GM19467 (cell line): Measurements from ENCODE around the gene SLC38A9.
"Not testable (repeated sequence)": the region's sequence is repeated elsewhere in the genome, so short reads cannot be mapped to it uniquely, and the experiment has no call there.

Experiments used
- ATAC-seq: cut with Tn5 transposase; IDR thresholded peaks from one replicate; pipeline ENCODE4 v1.9.1; 2021; ENCODE audit warnings: mild to moderate bottlenecking, moderate library complexity; ENCODE audit not compliant: unreplicated experiment

Gene SLC38A9

GRCh38 chr5:55712023-55712859 lies at the start of gene SLC38A9:
Gene SLC38A9 (minus strand): TSS chr5:55712324. CDS start chr5:55697958, 14,366 bp downstream.
- peak; percentile 99 for ATAC-seq

DNA sequence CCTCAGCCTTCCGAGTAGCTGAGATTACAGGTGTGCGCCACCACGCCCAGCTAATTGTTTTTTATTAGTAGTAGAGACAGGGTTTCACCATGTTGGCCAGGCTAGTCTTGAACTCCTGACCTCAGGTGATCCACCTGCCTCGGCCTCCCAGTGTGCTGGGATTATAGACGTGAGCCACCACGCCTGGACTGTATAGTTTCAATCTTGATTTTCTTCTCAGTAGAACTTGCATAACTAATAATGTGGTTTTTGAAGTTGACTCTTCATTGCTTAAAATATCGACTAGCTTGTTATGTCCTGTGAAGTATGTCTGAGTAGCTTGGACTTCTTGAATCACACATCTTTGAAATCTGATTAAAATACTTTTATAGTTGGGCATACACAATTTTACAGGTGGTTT lies 49.6 kb upstream of the SLC38A9 start:
- ATAC-seq: not testable (repeated sequence)

- ATAC-seq: no peak
These were observed 46.6 kb upstream of the SLC38A9 start for GRCh38 chr5:55758714-55759113.

DNA sequence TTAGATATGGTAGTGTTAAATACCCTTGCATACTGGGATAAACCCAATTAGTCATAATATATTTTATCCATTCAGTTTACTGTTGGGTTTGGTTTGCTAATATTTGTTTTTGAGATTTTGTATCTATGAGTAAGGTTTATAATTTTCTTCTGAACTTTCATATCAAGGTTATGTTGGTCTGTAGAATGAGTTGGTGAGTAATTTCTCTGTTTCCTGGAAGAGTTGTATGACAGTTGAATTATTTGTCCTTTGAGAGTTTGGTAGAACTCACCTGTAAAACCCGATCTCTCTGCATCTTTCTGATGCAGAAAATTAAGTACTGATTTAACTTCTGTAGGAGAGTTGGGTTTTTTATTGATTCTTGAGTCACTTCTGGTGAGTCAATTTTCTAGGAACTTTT lies 46.1 kb upstream of the SLC38A9 start:
- ATAC-seq: no peak

DNA sequence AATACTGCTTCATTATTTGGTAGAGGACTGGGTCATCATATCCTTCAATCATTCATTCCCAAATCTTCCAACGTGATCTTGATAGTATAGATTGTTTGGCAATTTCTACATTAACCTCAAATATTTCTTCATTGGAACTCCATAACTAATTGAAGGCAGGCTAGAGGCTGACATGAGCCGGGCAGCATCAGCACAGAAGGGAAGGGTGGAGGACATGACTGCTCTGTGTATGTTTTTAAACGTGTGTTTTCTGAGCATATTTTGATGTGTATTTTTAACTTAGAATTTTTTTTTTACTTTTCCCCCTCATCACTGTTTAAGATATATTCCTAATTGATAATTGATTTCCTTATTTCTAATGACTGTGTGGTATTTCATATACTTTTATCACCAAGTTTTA lies 38.4 kb upstream of the SLC38A9 start:
- ATAC-seq: no peak

GRCh38 chr5:55750063-55750462 lies 37.9 kb upstream of the SLC38A9 start:
- no peak for ATAC-seq

DNA sequence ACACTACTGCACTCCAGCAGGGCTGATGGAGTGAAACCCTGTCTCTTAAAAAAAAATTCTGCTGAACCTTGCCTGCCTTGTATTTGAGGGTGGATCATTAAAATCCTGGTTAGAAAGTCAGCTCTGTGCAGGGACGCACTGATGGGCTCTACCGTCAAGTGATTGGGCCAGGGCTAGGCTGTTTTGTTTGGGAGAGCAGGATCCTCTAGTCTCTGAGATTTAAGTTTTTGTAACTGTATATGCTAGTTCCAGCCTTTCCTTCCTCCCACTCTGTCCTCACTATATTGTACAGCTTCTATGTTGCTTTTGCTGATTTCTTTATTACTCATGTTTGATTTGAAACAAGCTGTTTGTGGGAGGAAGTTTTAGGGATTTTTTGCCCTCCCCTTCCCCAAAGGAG lies 37.3 kb upstream of the SLC38A9 start:
- no peak for ATAC-seq

DNA sequence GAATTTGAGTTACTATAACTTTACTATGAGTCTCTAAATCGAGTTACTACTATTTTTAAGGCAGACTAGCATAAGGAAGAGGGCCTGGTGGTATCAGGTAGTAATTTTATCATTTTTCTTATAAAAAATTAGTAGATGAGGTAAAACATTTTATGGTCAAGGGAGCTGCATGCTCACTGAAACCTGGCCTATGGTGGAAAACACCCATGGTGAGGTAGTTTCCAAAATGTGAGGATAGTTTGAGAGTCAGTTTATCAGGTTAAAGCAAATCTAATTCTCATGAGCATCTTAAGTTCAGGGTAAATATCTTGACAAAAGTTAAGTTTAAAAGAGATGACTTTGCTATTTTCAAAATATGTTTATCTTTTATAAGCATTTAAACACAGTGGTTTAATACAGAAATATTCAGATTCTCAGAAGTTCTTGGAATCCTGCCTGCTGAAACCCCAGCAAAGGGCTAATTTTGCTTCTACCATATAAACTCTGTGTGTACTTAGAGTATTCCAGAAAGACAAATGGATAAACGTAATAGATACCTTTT lies 35.7 kb upstream of the SLC38A9 start:
- no peak for ATAC-seq

DNA sequence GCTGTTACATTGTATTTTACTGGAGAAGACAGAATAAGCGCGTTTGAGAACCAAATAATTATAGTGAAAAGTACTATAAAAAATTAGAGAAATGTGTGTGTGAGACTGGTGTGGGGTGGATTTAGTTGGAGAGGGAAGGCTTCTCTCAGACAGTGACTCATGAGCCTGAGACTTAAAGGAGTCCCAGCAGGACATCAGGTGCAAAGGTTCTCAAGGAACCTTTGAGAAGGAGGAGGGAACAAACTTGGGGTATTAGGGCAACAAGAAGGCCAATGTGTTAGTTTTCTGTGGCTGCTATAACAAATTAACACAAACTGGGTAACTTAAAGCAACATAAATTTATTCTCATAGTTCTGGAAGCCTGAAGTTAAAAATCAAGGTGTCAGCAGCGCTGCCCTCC lies 30.7 kb upstream of the SLC38A9 start:
- ATAC-seq: no peak

DNA sequence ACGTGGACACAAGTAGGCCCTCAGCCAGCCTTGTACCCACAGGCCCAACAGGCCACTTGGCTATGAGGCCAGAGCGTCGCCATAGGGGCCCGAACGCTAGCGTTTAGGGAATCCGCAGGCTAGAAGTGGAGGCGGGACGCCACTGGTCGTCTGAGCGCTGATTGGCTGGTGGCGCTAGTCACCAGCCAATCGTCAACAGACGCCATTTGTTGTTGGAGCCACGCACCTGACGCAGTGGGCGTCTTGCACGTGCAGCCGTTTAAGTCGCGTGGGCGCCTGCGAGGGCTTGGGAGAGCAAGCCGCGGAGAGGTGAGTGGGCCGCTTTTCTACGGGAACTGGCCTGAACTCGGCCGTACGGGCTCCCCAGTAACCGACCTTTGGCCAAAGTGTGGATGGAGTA lies 25.7 kb upstream of the SLC38A9 start, which contains the start of gene DDX4:
Gene DDX4, plus strand, starts transcription at position 269 of the 400 bp plus-strand sequence. CDS start 903 bp downstream, outside the sequence.
- no peak for ATAC-seq

DNA sequence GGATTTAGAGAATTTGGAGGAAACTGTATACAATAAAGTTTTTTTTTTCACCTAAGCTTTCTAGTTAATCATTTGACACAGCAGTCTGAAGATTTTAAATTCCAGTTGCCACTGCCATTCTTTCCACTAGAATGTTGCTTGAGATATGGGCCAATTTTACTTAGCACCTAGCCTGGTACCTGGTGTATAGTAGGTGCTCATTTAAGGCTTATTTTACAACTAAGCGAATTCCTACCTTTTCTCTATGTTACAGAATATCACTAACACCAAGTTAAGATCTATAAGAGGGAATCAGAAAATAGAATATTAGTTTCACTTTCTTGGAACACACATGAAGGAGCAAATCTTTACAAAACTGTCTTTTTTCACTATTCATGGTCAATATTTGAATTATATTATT lies 22.5 kb upstream of the SLC38A9 start:
- no peak for ATAC-seq

DNA sequence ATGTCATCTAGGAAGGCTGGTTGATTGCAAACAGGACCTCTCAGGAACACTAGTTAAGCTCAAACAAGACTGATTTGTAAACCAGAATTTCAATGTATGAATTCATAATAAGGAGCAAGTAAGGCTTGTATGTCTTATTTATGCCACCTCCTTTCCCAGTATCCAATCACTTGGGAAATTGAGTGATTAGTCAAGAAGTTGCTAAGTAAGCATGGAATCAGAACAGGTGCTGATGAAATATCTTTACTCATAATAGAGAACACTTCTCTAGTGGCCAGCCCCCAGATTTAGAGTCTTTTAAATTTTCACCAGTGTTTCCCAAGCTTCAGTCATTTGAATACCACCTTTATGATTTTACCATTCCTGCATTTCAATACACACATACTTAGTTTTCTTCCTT lies 20.5 kb upstream of the SLC38A9 start:
- no peak for ATAC-seq

DNA sequence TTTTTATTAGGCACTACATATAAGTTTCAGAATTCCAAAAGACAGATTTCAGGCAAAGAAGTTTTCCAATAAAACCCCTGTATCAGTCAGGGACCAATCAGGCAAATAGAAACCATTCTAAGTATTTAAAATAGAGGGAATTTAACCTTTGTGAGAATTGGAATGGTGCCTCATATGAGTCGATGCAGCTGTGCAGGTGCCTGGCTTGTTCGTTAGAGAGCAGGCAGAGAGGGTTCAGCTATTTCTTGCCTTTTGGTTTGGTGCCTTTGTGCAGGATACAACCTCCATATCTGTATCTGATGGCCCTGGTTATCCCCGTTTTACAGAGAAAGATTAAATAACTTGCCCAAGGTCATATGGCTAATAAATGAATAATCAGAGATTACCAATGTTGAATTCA lies 19.7 kb upstream of the SLC38A9 start:
- ATAC-seq: no peak

DNA sequence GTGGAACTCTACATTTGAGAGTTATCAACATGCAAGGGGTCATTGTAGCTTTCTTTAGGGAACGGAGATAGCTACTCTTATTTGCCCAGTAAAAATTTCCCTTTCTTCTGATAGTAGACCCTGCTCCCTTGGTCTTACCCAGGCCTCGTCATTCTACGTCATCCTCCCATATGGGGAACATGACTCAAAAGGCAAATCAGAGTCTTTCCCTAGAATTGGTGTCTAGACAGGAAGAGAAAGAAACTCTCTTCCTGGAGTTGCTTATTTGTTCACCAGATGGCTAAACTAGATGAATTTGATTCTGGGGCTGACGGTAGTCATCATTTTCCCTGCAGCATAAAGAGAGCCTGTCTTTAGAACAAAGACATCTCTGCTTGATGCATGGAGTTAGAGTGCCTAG lies 12.2 kb upstream of the SLC38A9 start:
- ATAC-seq: no peak

DNA sequence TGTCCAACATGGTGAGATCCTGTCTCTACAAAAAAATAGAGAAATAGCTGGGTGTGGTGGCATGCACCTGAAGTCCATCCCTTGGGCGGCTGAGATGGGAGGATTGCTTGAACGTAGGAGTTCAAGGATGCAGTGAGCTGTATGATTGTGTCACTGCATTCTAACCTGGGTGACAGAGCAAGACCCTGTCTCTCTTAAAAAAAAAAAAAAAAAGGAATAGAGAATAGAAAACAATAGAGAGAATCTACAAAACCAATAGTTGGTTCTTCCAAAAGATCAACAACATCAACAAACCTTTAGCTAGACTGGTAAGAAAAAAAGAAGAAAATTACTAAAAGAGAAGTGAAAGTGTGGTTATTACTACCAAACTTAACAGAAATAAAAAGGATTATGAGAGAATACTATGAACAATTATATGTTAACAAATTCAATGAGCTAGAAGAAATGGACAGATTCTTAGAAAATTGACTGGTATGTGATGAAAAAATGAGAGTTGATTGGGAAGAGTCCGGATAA lies 8.1 kb upstream of the SLC38A9 start:
- no peak for ATAC-seq

- ATAC-seq: not testable (repeated sequence)
These were observed 6.9 kb upstream of the SLC38A9 start for GRCh38 chr5:55719026-55719425.

GRCh38 chr5:55715519-55716078 lies 3.5 kb upstream of the SLC38A9 start:
- no peak for ATAC-seq

DNA sequence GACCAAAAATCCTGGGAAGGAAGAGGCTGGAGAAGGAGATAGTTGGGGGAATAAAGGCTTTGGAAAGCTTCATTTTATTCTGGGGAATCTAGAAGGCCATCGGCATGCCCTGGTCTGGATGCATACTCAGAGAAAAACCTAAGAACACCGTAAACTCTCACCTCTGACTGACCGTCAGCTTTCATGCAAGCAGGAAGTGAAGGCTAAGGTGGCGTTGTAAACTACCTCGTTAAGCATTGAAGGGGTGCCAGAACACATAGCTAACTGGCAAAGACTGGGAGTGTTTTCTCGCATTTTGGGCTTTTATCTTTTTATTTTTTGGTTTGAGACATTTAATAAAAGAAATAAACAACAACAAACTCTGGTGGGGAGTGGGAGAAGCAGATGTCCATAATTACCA lies 2.6 kb upstream of the SLC38A9 start:
- ATAC-seq: no peak

DNA sequence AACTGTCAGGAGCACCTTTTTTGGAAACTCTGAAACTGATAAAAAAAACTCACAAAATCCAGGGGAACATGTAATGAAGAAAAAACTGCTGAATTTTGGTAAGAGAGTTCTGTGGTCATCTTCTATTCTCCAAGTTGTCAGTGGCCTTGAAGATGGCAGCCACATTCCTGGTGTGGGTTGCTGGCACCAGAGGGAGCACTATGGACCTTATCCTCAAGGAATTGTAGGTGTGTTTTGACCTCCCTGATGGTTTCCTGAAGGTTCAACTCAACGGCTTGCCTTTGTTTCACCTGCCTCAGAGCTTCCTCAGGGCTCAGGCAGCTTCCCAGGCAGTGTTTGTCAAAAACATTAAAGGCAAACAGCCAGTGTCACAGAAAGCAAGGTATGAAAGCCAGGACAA lies 2.2 kb upstream of the SLC38A9 start:
- ATAC-seq: no peak

DNA sequence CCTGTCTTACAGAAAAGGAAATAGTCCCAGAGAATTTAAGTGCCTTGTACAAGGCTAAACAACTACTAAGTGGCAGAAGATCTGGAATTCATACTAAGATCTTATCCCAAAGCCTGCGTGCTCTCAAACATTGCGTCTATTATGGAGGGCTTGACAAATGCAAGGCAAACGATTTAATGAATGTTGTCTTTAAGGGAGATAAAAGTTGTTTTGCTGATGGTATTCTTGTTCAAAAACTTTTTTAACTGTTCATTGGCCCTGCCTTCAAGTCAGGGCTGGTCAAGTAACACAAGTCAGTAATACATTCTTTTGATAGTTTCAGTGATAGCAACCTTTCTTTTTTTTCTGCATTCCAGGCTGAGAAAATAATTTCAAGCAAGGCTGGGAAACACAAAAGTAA lies 1.7 kb upstream of the SLC38A9 start:
- no peak for ATAC-seq

DNA sequence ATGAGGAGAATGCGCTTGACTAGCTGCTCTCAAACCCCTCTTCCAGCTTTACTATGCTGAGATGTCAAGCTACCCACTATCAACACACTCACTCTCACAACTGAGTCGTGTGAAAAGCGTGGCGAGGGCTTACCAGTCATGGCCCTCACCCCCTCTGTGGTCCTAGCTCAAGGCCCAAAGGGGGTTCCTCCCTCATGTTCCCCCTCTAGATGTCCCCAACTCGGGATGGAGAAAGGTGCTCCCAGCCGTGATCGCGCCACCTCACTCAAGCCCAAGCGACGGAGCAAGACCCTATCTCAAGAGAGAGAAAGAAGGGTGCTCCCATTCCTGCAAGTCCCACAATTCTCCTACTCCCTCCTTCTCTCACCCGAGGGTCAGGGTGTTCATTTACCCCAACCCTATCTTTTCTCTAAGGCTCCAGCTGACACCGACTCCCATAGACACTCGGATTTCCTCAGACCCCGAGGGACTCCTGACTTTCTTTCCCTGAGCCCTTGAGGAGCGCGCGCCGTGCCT lies 559 bp downstream of the SLC38A9 start:
- ATAC-seq: no peak

- ATAC-seq: no peak
These were observed 3.4 kb downstream of the SLC38A9 start for GRCh38 chr5:55708732-55709131.
